ENCODE data around the gene IL1A.

IL1A gene

DNA sequence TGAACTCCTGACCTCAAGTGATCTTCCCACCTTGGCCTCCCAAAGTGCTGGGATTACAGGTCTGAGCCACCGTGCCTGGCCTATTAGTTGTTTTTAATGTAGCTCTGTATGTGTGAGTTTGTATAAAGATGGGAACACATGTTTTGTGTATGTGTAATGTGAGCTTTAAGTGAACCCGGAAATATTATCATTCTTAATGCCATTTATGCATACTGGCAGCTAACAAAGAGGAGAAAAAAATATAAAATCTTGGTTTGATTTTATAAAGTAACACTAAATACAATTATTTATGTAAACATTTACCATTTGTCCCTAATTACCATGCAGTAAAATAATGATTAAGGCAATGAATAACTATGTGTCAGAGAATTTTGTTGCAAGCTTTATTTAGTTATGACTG, 10.7 kb downstream of the IL1A start:
- H3K9ac ChIP-seq (ENCODE audit: low read length): no peak overlapping the region
- H3K27me3 ChIP-seq (ENCODE audit: control insufficient read depth, insufficient read depth, low read length): no peaks in the 10 kb centered on the region
- no peaks in the 10 kb centered on the region for H3K4me1 ChIP-seq (ENCODE audit: control insufficient read depth, insufficient read depth, low read length)

GRCh38 chr2:112772911-112773475, 11.3 kb downstream of the IL1A start:
- H3K9me3 ChIP-seq (ENCODE audit: control insufficient read depth, insufficient read depth, low read depth, low read length): no peaks in the 10 kb centered on the region
- no peak overlapping the region for H3K4me3 ChIP-seq (ENCODE audit: low read depth, low read length)
- no peaks in the 10 kb centered on the region for H3K4me1 ChIP-seq (ENCODE audit: control insufficient read depth, insufficient read depth, low read length)
- H3K27ac ChIP-seq (ENCODE audit: low read depth, low read length): no peak overlapping the region
- no peaks in the 10 kb centered on the region for H3K27me3 ChIP-seq (ENCODE audit: control insufficient read depth, insufficient read depth, low read length)
- H3K9ac ChIP-seq (ENCODE audit: low read length): no peak overlapping the region
- H3K36me3 ChIP-seq (ENCODE audit: control insufficient read depth, insufficient read depth, low read length): no peaks in the 10 kb centered on the region

More for the DNA sequence above, 10.7 kb downstream of the IL1A start:
- no peak overlapping the region for H3K27ac ChIP-seq (ENCODE audit: low read depth, low read length)
- H3K4me3 ChIP-seq (ENCODE audit: low read depth, low read length): no peak overlapping the region
- no peaks in the 10 kb centered on the region for H3K9me3 ChIP-seq (ENCODE audit: control insufficient read depth, insufficient read depth, low read depth, low read length)
- no peaks in the 10 kb centered on the region for H3K36me3 ChIP-seq (ENCODE audit: control insufficient read depth, insufficient read depth, low read length)

DNA sequence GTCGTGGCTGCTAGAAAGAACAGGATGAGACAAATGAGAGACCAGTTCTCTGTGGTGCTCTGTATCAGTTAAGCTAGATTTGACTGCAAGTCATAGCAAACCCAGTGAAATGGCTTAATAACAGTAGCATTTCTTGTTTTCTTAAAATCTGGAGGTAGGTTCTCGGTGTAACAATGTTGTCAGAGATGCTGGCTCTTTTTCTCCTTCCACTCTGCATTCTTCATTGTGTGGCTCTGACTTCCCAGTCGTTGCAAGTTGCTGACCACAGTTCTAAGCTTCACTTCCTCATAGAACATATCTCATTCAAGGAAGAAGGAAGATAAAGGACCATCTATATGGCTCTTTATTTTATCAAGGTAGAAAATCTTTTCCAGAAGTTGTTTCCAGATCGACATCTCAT, 12.0 kb downstream of the IL1A start:
- Histone ChIP-seq H3K9me3 (ENCODE audit: control insufficient read depth, insufficient read depth, low read depth, low read length) (no peaks in the 10 kb centered on the region), H3K27ac (ENCODE audit: low read depth, low read length) (no peak overlapping the region), H3K27me3 (ENCODE audit: control insufficient read depth, insufficient read depth, low read length) (no peaks in the 10 kb centered on the region), H3K4me3 (ENCODE audit: low read depth, low read length) (no peak overlapping the region), H3K36me3 (ENCODE audit: control insufficient read depth, insufficient read depth, low read length) (no peaks in the 10 kb centered on the region), H3K4me1 (ENCODE audit: control insufficient read depth, insufficient read depth, low read length) (no peaks in the 10 kb centered on the region), H3K9ac (ENCODE audit: low read length) (no peak overlapping the region)

GRCh38 chr2:112768432-112768831, 15.9 kb downstream of the IL1A start:
- no peak overlapping the region for H3K9ac ChIP-seq (ENCODE audit: low read length)

DNA sequence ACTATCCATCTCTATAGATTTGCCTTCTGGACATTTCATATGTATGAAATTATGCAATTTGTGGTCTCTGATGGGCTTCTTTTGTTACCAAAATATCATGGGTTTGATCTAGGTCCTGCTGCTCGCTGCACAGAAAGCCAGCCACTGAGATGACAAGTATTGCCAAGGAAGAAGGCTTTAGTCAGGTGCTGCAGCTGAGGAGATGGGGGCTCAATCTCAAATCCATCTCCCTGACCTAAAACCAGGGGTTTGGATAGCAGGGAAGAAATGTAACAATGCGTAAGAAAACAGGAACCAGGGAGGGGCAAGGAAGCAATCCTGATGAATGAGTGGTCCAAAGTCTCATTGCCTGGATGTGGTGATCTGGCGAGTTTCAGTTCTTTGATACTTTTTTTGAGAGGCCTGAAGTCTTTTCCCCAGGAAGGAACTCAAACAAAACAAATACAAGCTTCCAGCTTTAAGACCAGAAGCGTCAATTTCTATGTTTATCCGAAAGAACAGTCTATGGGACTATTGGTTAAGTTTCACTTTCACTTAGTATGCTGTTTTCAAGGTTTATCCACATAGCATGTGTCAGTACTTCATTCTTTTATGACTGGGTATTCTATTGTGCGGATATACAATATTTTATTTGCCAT, 16.5 kb downstream of the IL1A start:
- Histone ChIP-seq H3K9ac (ENCODE audit: low read length) (no peak overlapping the region), H3K27me3 (ENCODE audit: control insufficient read depth, insufficient read depth, low read length) (no peaks in the 10 kb centered on the region), H3K36me3 (ENCODE audit: control insufficient read depth, insufficient read depth, low read length) (no peaks in the 10 kb centered on the region), H3K4me3 (ENCODE audit: low read depth, low read length) (no peak overlapping the region), H3K27ac (ENCODE audit: low read depth, low read length) (no peak overlapping the region), H3K9me3 (ENCODE audit: control insufficient read depth, insufficient read depth, low read depth, low read length) (no peaks in the 10 kb centered on the region), H3K4me1 (ENCODE audit: control insufficient read depth, insufficient read depth, low read length) (peaks cover 11% of the 10 kb centered on the region)

More at GRCh38 chr2:112768432-112768831, 15.9 kb downstream of the IL1A start:
- peaks cover 5% of the 10 kb centered on the region; the same call in 1 of the 2 replicates for H3K4me1 ChIP-seq (ENCODE audit: control insufficient read depth, insufficient read depth, low read length)
- H3K4me3 ChIP-seq (ENCODE audit: low read depth, low read length): no peak overlapping the region
- no peaks in the 10 kb centered on the region for H3K9me3 ChIP-seq (ENCODE audit: control insufficient read depth, insufficient read depth, low read depth, low read length)
- no peaks in the 10 kb centered on the region for H3K36me3 ChIP-seq (ENCODE audit: control insufficient read depth, insufficient read depth, low read length)
- no peaks in the 10 kb centered on the region for H3K27me3 ChIP-seq (ENCODE audit: control insufficient read depth, insufficient read depth, low read length)
- no peak overlapping the region for H3K27ac ChIP-seq (ENCODE audit: low read depth, low read length)

- H3K4me3 ChIP-seq (ENCODE audit: low read depth, low read length): peak overlapping the region; percentile 94
- no peaks in the 10 kb centered on the region for H3K9me3 ChIP-seq (ENCODE audit: control insufficient read depth, insufficient read depth, low read depth, low read length)
- H3K27ac ChIP-seq (ENCODE audit: low read depth, low read length): no peak overlapping the region
- H3K27me3 ChIP-seq (ENCODE audit: control insufficient read depth, insufficient read depth, low read length): no peaks in the 10 kb centered on the region
- peaks cover 15% of the 10 kb centered on the region for H3K36me3 ChIP-seq (ENCODE audit: control insufficient read depth, insufficient read depth, low read length)
- peaks cover 12% of the 10 kb centered on the region for H3K4me1 ChIP-seq (ENCODE audit: control insufficient read depth, insufficient read depth, low read length)
- peak overlapping the region; percentile 22 for H3K9ac ChIP-seq (ENCODE audit: low read length)
These were observed 19.0 kb downstream of the IL1A start for GRCh38 chr2:112765251-112765650.

DNA sequence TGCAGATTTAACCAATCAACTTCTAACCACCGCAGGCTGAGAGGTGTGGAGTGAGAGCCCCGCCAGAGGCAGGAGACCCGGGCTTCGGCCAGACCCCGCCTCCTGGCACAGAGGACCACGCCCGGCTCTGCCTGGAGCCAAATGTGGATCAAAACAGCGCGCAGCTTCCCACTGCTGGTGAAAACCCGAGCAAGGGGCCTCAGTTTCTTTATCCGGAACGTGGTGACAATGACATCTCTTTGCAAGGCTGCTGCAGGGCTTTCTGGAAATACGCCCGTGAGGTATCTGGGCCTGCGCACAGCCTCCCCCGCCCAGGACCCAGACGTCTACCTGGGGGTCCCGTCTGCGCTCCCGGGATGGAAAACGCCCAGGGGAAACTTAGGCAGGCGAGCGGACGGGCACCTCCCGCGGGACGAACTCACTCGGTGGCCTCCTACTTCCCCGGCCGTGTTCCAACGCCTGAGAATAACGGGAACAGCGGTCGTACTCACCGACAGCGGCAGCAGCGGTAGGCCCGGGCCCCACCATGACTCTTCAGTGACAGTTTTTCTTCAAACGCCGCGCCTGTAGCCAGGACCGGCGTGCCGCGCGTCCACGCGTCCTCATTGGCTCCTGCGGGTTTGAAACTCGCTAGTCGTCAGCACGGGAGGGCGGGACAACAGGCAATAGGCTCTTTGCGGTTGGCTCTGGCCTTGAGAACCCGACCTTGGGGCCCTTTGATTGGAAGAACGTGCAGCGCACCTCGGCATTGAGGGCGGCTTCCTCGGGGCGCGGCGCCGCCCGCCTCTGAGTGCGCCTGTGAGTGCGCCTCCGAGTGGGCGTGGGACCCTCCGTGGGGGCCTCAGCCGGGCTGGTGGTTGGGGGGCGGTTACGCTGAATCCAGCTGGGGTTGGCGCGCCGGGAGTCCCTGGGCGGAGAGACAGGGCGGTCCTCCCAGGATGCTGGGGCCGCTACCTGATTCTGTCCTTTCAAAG, 19.9 kb downstream of the IL1A start, which contains the start of gene CKAP2L:
Gene CKAP2L, minus strand, starts transcription at position 539 of the 974 bp plus-strand sequence. Its CDS starts 11 bp downstream, at position 528.
- Histone ChIP-seq H3K27me3 (ENCODE audit: control insufficient read depth, insufficient read depth, low read length) (no peaks in the 10 kb centered on the region), H3K27ac (ENCODE audit: low read depth, low read length) (no peak within 1 kb of the TSS; the same call in 1 of the 2 replicates), H3K36me3 (ENCODE audit: control insufficient read depth, insufficient read depth, low read length) (peaks cover 22% of the 10 kb centered on the region), H3K9ac (ENCODE audit: low read length) (peak within 1 kb of the TSS; percentile 88), H3K4me1 (ENCODE audit: control insufficient read depth, insufficient read depth, low read length) (peaks cover 12% of the 10 kb centered on the region), H3K4me3 (ENCODE audit: low read depth, low read length) (peak within 1 kb of the TSS; percentile 94), H3K9me3 (ENCODE audit: control insufficient read depth, insufficient read depth, low read depth, low read length) (no peaks in the 10 kb centered on the region)

DNA sequence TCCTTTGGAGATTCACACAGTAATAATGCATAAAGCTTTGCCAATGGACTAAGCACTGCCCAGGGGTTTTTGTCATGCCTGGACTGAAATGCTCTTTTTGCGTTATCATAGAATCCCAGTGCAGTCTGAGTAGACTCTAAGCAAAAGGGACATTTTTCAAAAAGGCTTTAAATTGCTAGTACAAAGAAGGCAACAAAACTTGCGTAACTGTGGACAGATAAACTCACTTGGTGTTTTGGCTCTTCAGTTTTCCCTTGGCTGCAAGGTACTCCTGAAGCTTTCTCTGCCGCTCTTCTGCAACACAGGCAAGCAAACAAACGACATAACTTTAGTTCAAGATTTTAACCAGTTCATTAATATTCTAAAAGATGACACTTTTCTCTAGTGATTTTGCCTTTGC, 22.0 kb downstream of the IL1A start:
- H3K9ac ChIP-seq (ENCODE audit: low read length): no peak overlapping the region
- H3K36me3 ChIP-seq (ENCODE audit: control insufficient read depth, insufficient read depth, low read length): peaks cover 41% of the 10 kb centered on the region
- H3K4me1 ChIP-seq (ENCODE audit: control insufficient read depth, insufficient read depth, low read length): peaks cover 12% of the 10 kb centered on the region
- H3K27me3 ChIP-seq (ENCODE audit: control insufficient read depth, insufficient read depth, low read length): no peaks in the 10 kb centered on the region
- H3K9me3 ChIP-seq (ENCODE audit: control insufficient read depth, insufficient read depth, low read depth, low read length): no peaks in the 10 kb centered on the region
- H3K27ac ChIP-seq (ENCODE audit: low read depth, low read length): no peak overlapping the region
- H3K4me3 ChIP-seq (ENCODE audit: low read depth, low read length): no peak overlapping the region

DNA sequence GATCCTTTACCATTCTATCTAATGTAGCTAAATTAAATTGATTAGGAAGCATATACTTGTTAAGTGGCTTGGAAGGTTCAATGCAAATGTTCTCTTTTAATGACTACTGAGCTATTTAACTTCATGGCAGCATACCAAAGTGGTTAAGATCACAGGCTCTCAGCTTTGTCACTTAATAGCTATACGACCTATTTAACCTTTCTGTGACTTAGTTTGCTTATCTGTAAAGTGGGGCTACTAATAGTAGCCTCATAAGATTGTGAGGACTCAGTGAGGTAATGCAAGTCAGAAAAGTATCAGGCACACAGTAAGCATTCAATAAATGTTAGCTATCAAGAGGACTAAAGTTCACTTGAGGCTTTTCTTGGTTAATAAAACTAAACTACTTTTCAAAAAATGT, 24.1 kb downstream of the IL1A start:
- H3K9me3 ChIP-seq (ENCODE audit: control insufficient read depth, insufficient read depth, low read depth, low read length): no peaks in the 10 kb centered on the region
- peaks cover 60% of the 10 kb centered on the region for H3K36me3 ChIP-seq (ENCODE audit: control insufficient read depth, insufficient read depth, low read length)
- H3K27me3 ChIP-seq (ENCODE audit: control insufficient read depth, insufficient read depth, low read length): no peaks in the 10 kb centered on the region
- no peak overlapping the region for H3K9ac ChIP-seq (ENCODE audit: low read length)
- H3K4me1 ChIP-seq (ENCODE audit: control insufficient read depth, insufficient read depth, low read length): peaks cover 11% of the 10 kb centered on the region
- H3K27ac ChIP-seq (ENCODE audit: low read depth, low read length): no peak overlapping the region
- H3K4me3 ChIP-seq (ENCODE audit: low read depth, low read length): no peak overlapping the region

DNA sequence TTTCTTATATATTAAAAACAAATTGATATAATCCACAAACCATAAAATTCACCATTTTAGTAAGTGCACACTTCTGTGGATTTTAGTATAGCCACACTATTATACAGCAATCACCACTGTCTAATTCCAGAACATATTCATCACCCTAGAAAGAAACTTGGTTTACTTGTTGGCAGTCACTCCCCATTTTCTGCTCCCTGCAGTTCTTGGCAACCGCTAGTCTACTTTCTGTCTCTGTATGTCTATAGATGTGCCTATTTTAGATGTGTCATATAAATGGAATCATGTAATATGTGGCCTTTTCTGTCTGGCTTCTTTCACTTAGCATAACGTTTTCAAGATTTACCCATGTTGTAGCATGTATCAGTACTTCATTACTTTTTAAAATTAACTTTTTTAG, 25.6 kb downstream of the IL1A start:
- H3K4me1 ChIP-seq (ENCODE audit: control insufficient read depth, insufficient read depth, low read length): peaks cover 9% of the 10 kb centered on the region
- no peaks in the 10 kb centered on the region for H3K27me3 ChIP-seq (ENCODE audit: control insufficient read depth, insufficient read depth, low read length)
- no peaks in the 10 kb centered on the region for H3K9me3 ChIP-seq (ENCODE audit: control insufficient read depth, insufficient read depth, low read depth, low read length)
- H3K27ac ChIP-seq (ENCODE audit: low read depth, low read length): no peak overlapping the region
- H3K36me3 ChIP-seq (ENCODE audit: control insufficient read depth, insufficient read depth, low read length): peaks cover 75% of the 10 kb centered on the region
- no peak overlapping the region for H3K4me3 ChIP-seq (ENCODE audit: low read depth, low read length)
- no peak overlapping the region for H3K9ac ChIP-seq (ENCODE audit: low read length)

DNA sequence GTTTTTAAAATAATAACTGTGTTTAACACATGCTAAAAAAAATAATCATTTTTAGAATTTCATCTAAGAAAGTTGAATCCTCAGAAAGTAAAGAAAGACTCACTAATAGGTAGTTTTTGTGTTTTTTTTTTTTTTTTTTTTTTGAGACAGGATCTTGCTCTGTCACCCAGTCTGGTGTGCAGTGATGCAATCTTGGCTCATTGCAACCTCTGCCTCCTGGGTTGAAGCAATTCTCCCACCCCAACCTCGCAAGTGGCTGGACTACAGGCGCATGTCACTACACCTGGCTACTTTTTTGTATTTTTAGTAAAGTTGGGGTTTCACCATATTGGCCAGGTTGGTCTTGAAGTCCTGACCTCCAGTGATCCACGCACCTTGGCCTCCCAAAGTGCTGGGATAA, 27.0 kb downstream of the IL1A start:
- Histone ChIP-seq H3K9me3 (ENCODE audit: control insufficient read depth, insufficient read depth, low read depth, low read length) (no peaks in the 10 kb centered on the region), H3K36me3 (ENCODE audit: control insufficient read depth, insufficient read depth, low read length) (peaks cover 85% of the 10 kb centered on the region), H3K9ac (ENCODE audit: low read length) (no peak overlapping the region), H3K27me3 (ENCODE audit: control insufficient read depth, insufficient read depth, low read length) (no peaks in the 10 kb centered on the region), H3K4me1 (ENCODE audit: control insufficient read depth, insufficient read depth, low read length) (no peaks in the 10 kb centered on the region), H3K4me3 (ENCODE audit: low read depth, low read length) (no peak overlapping the region), H3K27ac (ENCODE audit: low read depth, low read length) (no peak overlapping the region)

Measured in HUES6 (cell line).